Stimulated activated CD8-positive, alpha-beta memory T cell treated with anti-CD3 and anti-CD28 coated beads, Interleukin-7, amount 100 ng/mL, for 48 hours (primary cell): Measurements from ENCODE around the gene LGI2.
"Not testable (repeated sequence)": the region's sequence is repeated elsewhere in the genome, so short reads cannot be mapped to it uniquely, and the experiment has no call there.

ENCODE experiments used
- DNase-seq, 2 donors: peaks; one replicate each; pipeline ENCODE4 v3.0.0-alpha.2; 2020; ENCODE audit warnings: low read depth in 1 of 2; ENCODE audit errors: extremely low read depth in 1 of 2

Gene LGI2

GRCh38 chr4:25050370-25051078 lies 19.8 kb upstream of the LGI2 start:
- no peak for DNase-seq

- DNase-seq: no peak
Observed at GRCh38 chr4:25043548-25043947, 12.8 kb upstream of the LGI2 start.

- no peak for DNase-seq
Observed at GRCh38 chr4:25033526-25033925, 2.8 kb upstream of the LGI2 start.

GRCh38 chr4:25032126-25032525 lies 1.4 kb upstream of the LGI2 start:
- DNase-seq: no peak

- DNase-seq: no peak
Observed at GRCh38 chr4:25031077-25031621, 403 bp upstream of the LGI2 start.

GRCh38 chr4:25029479-25030276 lies 1.1 kb downstream of the LGI2 start:
- no peak for DNase-seq

GRCh38 chr4:25028851-25029250 lies 1.9 kb downstream of the LGI2 start:
- DNase-seq: no peak

- DNase-seq: no peak
Observed at GRCh38 chr4:25022766-25023165, 8.0 kb downstream of the LGI2 start.

GRCh38 chr4:25021216-25021615 lies 9.5 kb downstream of the LGI2 start:
- no peak for DNase-seq

GRCh38 chr4:25020236-25020635 lies 10.5 kb downstream of the LGI2 start:
- no peak for DNase-seq

GRCh38 chr4:25019501-25019900 lies 11.2 kb downstream of the LGI2 start:
- no peak for DNase-seq

GRCh38 chr4:25015012-25015411 lies 15.7 kb downstream of the LGI2 start:
- DNase-seq: no peak

GRCh38 chr4:25014662-25014983 lies 16.1 kb downstream of the LGI2 start:
- not testable (repeated sequence) for DNase-seq

- DNase-seq: no peak
Observed at GRCh38 chr4:25013756-25014661, 16.7 kb downstream of the LGI2 start.

- no peak for DNase-seq
Observed at GRCh38 chr4:25012655-25013054, 18.1 kb downstream of the LGI2 start.

GRCh38 chr4:25011135-25011866 lies 19.4 kb downstream of the LGI2 start:
- no peak for DNase-seq

- no peak for DNase-seq
Observed at GRCh38 chr4:25007598-25007997, 23.1 kb downstream of the LGI2 start.

GRCh38 chr4:25002681-25003080 lies 28.1 kb downstream of the LGI2 start:
- no peak for DNase-seq

- no peak for DNase-seq
Observed at GRCh38 chr4:25001509-25001908, 29.2 kb downstream of the LGI2 start.

- no peak for DNase-seq
Observed at GRCh38 chr4:25000639-25001038, 30.1 kb downstream of the LGI2 start.
